Astrocyte (in vitro differentiated cells and primary cell): ENCODE results near the gene TIPRL. TPM values are rescaled to one million over a fixed set of nuclear protein-coding genes. Genes with fewer than 3 reads are reported as not detected.

Experiments used
- DNase-seq: peaks from one replicate; pipeline ENCODE4 v3.0.0-alpha.2; 2010; ENCODE audit warnings: low read depth
- FAIRE-seq: peaks from 2 replicates; lab custom pipeline; 2011; peaks lifted over from hg19 to GRCh38; lab: Jason Lieb, UNC
- H2AFZ ChIP-seq: 2 replicates; pipeline ENCODE4 v1.6.0; 2012; ENCODE audit warnings: low read depth, low read length, inconsistent platforms
- H3K27ac ChIP-seq: 2 replicates; pipeline ENCODE4 v1.5.1; 2011; ENCODE audit warnings: low read depth, low read length, inconsistent platforms
- H3K27me3 ChIP-seq: 2 replicates; pipeline ENCODE4 v1.6.0; 2011; ENCODE audit warnings: low read length, inconsistent platforms; ENCODE audit not compliant: insufficient read depth
- H3K36me3 ChIP-seq: 2 replicates; pipeline ENCODE4 v1.5.1; 2011; ENCODE audit warnings: low read length, inconsistent platforms; ENCODE audit not compliant: insufficient read depth
- H3K4me1 ChIP-seq: 2 replicates; pipeline ENCODE4 v1.5.1; 2011; ENCODE audit warnings: low read length, inconsistent platforms; ENCODE audit not compliant: insufficient read depth
- H3K4me2 ChIP-seq: 2 replicates; pipeline ENCODE4 v1.6.0; 2012; ENCODE audit warnings: low read length, inconsistent platforms
- H3K4me3 ChIP-seq: 2 replicates; pipeline ENCODE4 v1.5.1; 2011; ENCODE audit warnings: low read depth, mild to moderate bottlenecking, low read length, inconsistent platforms; ENCODE audit not compliant: insufficient read depth
- H3K79me2 ChIP-seq: 2 replicates; pipeline ENCODE4 v1.6.0; 2012; ENCODE audit warnings: mild to moderate bottlenecking, low read length, inconsistent platforms; ENCODE audit not compliant: insufficient read depth
- H3K9ac ChIP-seq: 2 replicates; pipeline ENCODE4 v1.6.0; 2012; ENCODE audit warnings: mild to moderate bottlenecking, low read length, inconsistent platforms
- H3K9me3 ChIP-seq: 2 replicates; pipeline ENCODE4 v1.5.1; 2012; ENCODE audit warnings: low read depth, mild to moderate bottlenecking, low read length, inconsistent platforms; ENCODE audit not compliant: insufficient read depth
- H4K20me1 ChIP-seq: 2 replicates; pipeline ENCODE4 v1.6.0; 2012; ENCODE audit warnings: low read length, inconsistent platforms; ENCODE audit not compliant: insufficient read depth
- H3K27ac Mint-ChIP-seq: one replicate; pipeline ENCODE4 v1.8.0; 2021; ENCODE audit warnings: mild to moderate bottlenecking, mixed read lengths; ENCODE audit not compliant: unreplicated experiment
- H3K27me3 Mint-ChIP-seq: one replicate; pipeline ENCODE4 v1.8.0; 2021; ENCODE audit warnings: low read depth, mixed read lengths; ENCODE audit not compliant: unreplicated experiment
- H3K36me3 Mint-ChIP-seq: one replicate; pipeline ENCODE4 v1.8.0; 2021; ENCODE audit warnings: low read depth, mixed read lengths; ENCODE audit not compliant: unreplicated experiment
- H3K4me1 Mint-ChIP-seq: one replicate; pipeline ENCODE4 v1.8.0; 2021; ENCODE audit warnings: low read depth, mixed read lengths; ENCODE audit not compliant: unreplicated experiment
- H3K4me3 Mint-ChIP-seq: one replicate; pipeline ENCODE4 v1.8.0; 2021; ENCODE audit warnings: mild to moderate bottlenecking, moderate library complexity, mixed read lengths; ENCODE audit not compliant: unreplicated experiment
- H3K9me3 Mint-ChIP-seq: one replicate; pipeline ENCODE4 v1.8.0; 2021; ENCODE audit warnings: mild to moderate bottlenecking, mixed read lengths; ENCODE audit not compliant: unreplicated experiment
- CTCF ChIP-seq: IDR thresholded peaks from 2 replicates; pipeline ENCODE4 v1.5.1; 2011; ENCODE audit warnings: low read depth, mild to moderate bottlenecking, inconsistent platforms, low read length, moderate library complexity; ENCODE audit not compliant: insufficient read depth
- EZH2 ChIP-seq: IDR thresholded peaks from 2 replicates; pipeline ENCODE4 v1.6.1; 2012; ENCODE audit warnings: mild to moderate bottlenecking, low read length, inconsistent platforms; ENCODE audit not compliant: insufficient read depth
- total RNA-seq: library from RNA; stranded (reverse); gene quantifications from 2 replicates; pipeline ENCODE4 v1.2.1, GENCODE V29; 2021

Gene TIPRL
- total RNA-seq, 1 donor from 2014 or later, result 37.4 TPM

GRCh38 chr1:168210312-168210711, 31.6 kb downstream of the TIPRL start:
- no peak for FAIRE-seq
- no peaks in the 10 kb centered on the region for H4K20me1 ChIP-seq
- H3K27ac Mint-ChIP-seq, result no peak overlapping the region
- H3K4me1 ChIP-seq, result no peaks in the 10 kb centered on the region
- no peak overlapping the region for H3K9ac ChIP-seq
- H3K36me3 Mint-ChIP-seq, result peaks cover 9% of the 10 kb centered on the region
- H3K4me3 ChIP-seq, result no peak overlapping the region
- no peaks in the 10 kb centered on the region for H3K79me2 ChIP-seq
- H3K27ac ChIP-seq, result no peak overlapping the region
- TF ChIP-seq CTCF (no peak), EZH2 (no peak)
- no peaks in the 10 kb centered on the region for H3K27me3 Mint-ChIP-seq
- H2AFZ ChIP-seq, result no peak overlapping the region
- peaks cover 22% of the 10 kb centered on the region for H3K9me3 Mint-ChIP-seq
- H3K4me3 Mint-ChIP-seq, result no peak overlapping the region
- H3K4me1 Mint-ChIP-seq, result no peaks in the 10 kb centered on the region
- DNase-seq, result no peak
- H3K36me3 ChIP-seq, result no peaks in the 10 kb centered on the region
- no peaks in the 10 kb centered on the region for H3K27me3 ChIP-seq
- H3K4me2 ChIP-seq, result no peak overlapping the region
- H3K9me3 ChIP-seq, result no peaks in the 10 kb centered on the region

GRCh38 chr1:168213349-168213748, 34.6 kb downstream of the TIPRL start:
- H3K4me1 ChIP-seq, result no peaks in the 10 kb centered on the region
- H3K36me3 Mint-ChIP-seq, result peaks cover 4% of the 10 kb centered on the region
- no peaks in the 10 kb centered on the region for H3K36me3 ChIP-seq
- no peaks in the 10 kb centered on the region for H3K4me1 Mint-ChIP-seq
- no peaks in the 10 kb centered on the region for H3K9me3 ChIP-seq
- TF ChIP-seq EZH2 (no peak), CTCF (no peak)
- H3K9ac ChIP-seq, result no peak overlapping the region
- DNase-seq, result no peak
- H3K4me3 Mint-ChIP-seq, result no peak overlapping the region
- H3K4me3 ChIP-seq, result no peak overlapping the region
- H3K27ac Mint-ChIP-seq, result no peak overlapping the region
- no peak overlapping the region for H2AFZ ChIP-seq
- H4K20me1 ChIP-seq, result no peaks in the 10 kb centered on the region
- no peak overlapping the region for H3K4me2 ChIP-seq
- H3K27ac ChIP-seq, result no peak overlapping the region
- no peaks in the 10 kb centered on the region for H3K27me3 ChIP-seq
- peaks cover 17% of the 10 kb centered on the region for H3K9me3 Mint-ChIP-seq
- no peaks in the 10 kb centered on the region for H3K27me3 Mint-ChIP-seq
- no peaks in the 10 kb centered on the region for H3K79me2 ChIP-seq
- FAIRE-seq, result no peak

- no peak for TF ChIP-seq CTCF
- no peak for TF ChIP-seq EZH2
- no peak for FAIRE-seq
These were observed 37.4 kb downstream of the TIPRL start for GRCh38 chr1:168216171-168216570.

More at GRCh38 chr1:168216171-168216570, 37.4 kb downstream of the TIPRL start:
- Mint-ChIP-seq H3K36me3 (no peaks in the 10 kb centered on the region), H3K27me3 (no peaks in the 10 kb centered on the region), H3K4me1 (no peaks in the 10 kb centered on the region), H3K4me3 (no peak overlapping the region), H3K27ac (no peak overlapping the region), H3K9me3 (peaks cover 6% of the 10 kb centered on the region)
- Histone ChIP-seq H3K4me1 (no peaks in the 10 kb centered on the region), H3K79me2 (no peaks in the 10 kb centered on the region), H3K9ac (no peak overlapping the region), H3K27ac (no peak overlapping the region), H2AFZ (no peak overlapping the region), H3K36me3 (no peaks in the 10 kb centered on the region), H3K4me3 (no peak overlapping the region), H3K27me3 (no peaks in the 10 kb centered on the region), H3K4me2 (no peak overlapping the region), H4K20me1 (no peaks in the 10 kb centered on the region), H3K9me3 (no peaks in the 10 kb centered on the region)
- DNase-seq, result no peak
